NCI-H510A treated with DMSO at 0.1 percent for 48 hours (cell line): ENCODE results near the gene ATXN7L1.

ENCODE experiments used
- DNase-seq: peaks from one replicate; lab custom pipeline; 2025; lab: John Stamatoyannopoulos, UW

ATXN7L1 gene

DNA sequence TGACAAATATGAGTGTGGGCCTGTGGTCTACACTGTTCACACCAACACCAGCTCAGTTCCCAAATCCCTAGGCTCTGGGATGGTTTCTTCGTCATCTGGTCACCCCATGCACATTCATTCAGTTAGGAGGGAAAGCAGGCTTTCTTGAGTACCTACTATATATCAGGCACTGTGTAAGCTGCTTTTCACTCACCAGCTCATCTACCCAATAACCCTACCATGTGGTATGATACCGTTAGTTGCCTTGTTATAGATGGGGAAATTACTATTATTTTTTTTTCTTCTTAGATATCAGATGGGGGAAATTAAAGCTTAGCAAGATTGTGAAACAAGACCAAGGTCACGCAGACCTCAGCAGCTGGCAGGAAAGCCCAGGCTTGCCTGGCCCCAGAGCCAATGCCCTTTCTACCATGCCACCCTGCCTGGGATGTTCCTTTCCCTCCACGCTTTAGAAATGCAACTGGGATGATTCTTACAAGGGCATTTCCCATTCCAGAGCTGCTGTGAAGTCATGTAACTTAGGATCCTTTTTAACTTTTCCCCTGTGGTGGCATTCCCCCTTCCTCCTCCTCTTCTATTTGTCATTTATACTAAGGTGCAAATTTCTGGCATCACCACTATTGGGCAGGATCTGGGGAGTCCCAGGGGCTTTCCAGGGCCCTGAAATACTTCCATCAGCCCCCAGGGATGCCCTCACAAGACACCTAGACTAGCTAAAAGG is 202.0 kb downstream of the ATXN7L1 start:
- no peak for DNase-seq

DNA sequence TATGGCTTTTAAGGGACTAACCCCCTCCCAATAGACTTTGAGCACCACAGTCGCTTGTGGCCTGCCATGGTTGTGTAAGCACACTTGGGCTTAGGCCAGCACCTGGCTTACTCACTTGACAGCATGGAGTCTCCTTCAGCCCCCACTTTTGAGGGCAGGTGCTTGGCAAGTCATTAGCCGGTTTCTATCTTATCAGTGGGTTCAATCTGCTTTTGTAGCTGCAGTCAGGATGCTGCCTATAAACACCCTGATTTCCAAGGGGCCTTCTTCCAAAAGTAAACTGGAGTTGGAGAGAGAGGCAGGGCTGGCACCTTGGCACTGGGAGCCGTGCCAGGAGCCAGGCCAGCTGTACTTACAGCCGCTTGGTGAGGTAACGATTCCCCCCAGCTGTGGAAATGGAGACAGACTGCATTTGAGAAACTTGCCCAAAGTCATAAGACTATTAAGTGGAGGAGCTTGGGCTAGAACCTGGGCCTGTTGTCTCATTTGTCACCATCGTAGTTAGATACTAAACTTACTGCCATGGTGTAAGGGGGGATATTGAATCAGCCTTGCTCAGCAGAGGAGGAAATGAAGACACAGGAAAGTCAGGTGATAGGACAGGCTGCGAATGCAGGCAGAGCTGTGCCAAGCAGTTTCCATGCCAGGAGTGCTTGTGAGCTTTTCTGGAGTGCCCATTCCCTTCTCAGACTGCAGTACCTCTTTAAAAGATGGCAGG is 202.9 kb downstream of the ATXN7L1 start:
- DNase-seq: peak; percentile 77

DNA sequence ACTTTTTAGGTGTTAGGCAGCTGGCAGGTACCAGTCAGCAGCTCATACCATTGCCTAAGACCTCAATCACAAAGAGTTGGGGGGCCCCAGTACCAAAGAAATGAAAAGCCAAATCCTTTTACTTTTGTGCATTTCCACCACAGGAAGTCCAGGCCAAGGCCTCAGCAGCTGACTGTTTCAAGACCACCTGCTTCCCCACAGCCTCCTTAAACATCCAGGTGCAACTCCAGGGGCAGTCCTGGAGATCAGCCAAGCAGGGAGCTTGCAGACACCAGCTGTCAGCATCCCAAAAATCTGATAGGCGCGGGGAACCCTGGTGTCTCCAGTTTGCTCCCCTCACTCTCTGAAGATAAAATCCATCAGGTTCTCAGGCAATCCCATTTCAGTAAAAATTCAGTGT is 203.6 kb downstream of the ATXN7L1 start:
- peak; percentile 28 for DNase-seq

DNA sequence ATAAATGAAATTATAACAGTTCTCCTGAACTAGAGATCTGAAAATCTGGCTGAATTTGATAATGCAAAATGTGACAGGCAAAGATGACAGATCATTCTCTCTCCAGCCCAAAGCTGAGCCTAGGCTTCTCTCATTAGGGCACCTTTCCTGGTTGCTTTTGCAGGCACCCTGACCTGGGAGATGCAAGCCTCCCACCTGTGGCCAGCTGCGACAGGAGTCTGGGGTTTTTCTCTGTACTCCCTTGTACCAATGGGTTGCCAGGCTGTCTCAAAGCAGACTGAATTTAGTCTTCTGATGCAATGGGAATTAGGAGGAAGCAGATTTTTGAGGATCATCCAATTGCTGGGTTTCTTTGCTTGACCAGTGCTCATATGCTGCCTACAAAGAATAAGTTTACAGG is 210.1 kb downstream of the ATXN7L1 start:
- no peak for DNase-seq

DNA sequence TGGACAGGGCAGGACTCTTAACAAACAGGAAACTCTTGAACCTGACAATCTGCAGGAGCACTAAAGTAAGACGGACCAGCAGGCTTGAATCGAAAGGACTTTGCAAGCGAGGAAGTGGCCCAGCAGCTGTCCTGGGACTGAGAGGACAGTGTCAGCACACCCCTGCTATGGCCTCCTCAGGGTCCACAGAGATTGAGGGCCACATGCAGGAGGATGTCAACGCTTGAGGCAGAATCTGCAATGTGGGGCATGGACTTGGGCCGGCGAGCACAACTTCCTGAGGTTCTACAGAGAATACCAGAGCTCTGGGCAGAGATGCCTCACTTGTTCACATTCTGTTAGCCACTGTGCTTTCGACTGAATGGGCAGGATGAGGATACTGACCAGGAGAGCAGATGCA is 210.7 kb downstream of the ATXN7L1 start:
- no peak for DNase-seq

DNA sequence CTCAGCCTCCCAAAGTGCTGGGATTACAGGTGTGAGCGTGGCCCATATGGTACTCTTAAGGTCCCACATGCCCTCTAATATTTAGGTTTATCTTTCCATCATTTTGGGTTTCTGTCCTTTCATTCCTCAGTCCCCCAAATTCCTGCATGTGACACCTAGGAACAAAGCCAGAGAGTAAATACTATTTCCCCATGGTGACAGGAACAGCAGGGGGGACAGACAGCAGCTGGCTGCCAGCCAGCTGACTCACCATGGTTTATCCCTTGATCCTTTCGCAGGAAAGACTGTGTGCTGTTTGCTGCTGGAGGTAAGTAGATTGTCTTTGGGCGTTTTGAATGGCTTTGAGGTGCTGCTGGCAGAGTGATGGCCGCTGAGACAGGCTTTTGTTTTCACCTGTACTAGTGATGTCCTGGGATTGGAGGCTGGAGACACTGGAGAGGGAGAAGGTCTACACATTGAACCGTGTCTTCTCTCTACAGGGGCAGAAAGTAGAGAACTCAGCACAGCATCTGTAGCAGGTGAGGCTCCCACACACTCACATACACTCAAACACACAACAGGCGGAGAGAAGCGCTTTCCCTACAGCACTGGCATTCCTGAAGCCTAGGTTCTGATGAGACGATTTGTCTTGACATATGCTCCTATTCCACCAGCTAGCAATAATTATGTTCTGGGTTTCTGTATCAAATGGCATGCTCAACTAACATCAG is 211.4 kb downstream of the ATXN7L1 start:
- DNase-seq: peak; percentile 59

DNA sequence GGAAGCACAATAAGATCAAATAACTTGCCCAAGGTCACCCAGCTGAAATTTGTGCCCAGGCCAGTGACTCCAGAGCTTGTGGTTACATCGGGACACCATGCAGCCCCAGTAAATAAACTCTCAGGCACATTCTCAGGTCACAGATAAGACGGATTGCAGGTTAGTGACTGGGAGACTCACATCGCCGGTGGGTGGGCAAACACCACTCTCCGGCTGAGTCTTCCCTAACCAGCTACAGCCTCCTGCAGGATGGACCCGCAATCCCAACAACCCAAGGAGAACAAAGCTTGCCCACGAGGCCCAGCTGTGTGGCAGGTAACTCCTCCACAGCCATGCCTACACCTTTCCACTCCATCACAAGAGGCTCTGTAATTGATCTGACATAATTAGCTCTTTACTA is 213.4 kb downstream of the ATXN7L1 start:
- no peak for DNase-seq

DNA sequence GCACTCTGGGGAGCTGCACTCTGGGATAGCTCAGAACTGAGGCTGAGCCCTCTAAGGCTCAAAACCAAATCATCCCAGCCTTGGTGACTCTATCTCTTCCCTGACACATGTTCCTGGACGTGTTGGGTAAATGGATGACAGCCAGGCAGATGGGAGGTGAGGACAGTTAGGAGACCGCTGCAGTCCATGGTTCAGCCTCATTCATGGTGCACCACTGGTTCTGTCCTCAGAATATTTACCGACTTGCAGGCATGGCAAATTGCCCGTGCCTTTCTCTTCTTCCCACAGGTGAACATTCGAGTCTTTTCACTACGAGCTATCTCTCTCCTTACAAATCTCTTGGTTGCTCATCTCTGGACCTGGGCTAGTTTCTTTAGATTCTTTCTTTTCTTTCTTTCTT is 214.8 kb downstream of the ATXN7L1 start:
- DNase-seq: no peak

DNA sequence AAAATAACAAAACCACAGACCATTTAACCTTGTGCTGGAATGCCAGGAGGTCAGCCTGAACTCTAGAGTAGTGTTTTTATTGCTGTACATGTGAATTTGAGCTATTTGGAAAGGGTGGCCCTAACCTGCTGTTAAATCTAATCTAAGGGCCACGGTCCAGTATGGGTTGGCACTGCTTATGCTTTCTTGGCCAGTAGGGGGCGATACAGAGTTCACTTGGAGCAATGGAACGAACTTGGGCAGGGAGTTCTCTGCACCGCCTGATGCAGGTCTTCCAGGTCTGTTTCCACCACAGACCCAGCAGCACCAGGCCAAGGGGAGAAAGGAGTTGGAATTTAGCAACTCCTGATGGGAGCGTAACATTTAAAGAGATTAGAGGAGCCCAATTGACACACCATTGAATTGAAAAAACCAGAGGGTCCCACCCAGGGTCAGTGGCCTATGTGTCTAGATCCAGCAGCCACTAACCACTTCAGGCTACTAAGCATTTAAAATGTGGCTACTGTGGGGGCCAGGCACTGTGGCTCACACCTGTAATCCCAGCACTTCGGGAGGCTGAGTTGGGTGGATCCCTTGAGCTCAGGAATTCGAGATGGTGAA is 219.4 kb downstream of the ATXN7L1 start:
- peak; percentile 20 for DNase-seq

DNA sequence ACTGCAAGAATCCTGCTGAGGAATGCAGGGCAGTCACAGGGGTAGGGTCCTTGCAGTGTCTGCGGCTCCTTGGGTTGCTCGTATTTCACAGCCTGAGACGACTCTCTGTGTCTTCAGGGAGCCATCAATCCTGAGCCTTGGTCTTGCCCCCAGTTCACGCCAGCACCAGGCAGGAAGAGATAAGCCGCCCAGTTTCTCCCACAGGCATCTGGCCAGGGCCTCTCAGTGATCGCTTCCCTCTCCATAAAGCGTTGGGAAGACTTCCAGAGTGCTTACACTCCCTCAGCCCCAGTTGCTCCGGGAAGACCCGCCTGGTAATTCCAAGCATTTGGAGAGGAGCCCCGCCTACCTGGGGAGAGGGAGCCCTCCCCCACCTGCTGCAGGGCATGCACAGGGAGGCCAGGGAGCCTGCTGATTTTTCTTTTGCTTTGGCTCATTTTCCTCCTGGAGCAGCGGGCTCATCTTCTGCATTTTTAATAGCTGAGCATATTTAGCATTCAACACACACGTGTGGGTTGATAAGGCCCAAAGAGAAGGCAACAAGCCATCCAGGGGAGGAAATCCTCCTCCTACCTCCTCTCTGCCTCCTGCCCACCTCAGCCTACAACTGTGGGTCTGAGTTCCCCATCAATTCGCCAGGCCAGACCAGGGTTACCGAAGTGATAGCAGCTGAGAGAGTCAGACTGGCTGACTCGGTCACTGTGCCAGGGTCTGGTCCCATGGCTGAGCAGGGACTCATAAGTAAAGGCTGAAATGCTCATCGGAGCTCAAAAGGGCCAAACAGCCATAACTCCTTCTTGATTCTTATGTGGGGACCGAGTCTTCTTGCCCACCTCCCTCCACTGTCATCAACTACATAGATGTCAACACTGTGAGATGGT is 220.7 kb downstream of the ATXN7L1 start:
- DNase-seq: no peak

DNA sequence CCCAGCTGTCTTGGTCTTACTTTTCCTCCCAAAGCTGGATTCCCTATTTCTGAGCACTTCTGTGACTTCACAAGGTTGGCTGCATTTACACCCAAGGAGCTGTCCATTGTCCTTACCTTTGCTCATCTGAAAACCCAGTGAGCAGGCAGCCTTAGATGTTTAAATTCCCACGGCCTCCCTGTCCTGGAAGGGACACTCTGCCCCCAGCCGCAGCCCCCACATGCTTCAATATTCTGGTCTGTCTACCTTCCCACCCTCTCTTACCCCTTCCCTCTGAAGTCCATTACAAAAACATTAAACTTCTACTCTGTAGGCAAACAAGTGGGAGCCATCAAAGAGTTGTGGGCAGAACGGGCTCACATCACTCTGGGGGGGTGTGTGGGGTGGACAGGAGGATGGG is 221.3 kb downstream of the ATXN7L1 start:
- no peak for DNase-seq

DNA sequence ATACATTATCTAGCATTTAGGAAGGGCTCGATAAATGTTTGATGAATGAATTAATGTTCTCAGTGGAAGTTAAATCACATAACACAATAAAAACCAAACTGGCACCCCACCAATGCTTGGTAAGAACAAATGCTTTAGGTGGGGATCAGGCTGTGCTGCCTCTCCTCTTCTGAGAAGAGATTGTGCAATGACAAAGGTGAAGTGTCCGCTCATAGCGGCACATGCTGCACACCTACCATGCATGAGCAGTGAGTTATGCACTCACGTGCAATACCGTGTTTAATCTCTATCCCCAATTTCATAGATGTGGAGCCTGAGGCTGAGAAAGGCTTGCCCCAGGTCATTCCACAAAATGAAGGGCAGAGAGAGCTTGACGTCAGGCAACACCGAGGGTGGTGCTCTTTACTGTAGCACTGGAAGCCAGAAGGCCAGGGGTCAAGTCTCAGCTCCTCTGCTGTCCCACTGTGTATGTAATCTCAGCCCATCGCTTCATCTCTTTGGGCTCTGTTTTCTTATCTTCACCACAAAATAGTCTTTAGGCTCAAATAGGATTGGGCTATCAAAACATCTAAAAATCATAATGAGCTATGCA is 222.2 kb downstream of the ATXN7L1 start:
- DNase-seq: no peak

DNA sequence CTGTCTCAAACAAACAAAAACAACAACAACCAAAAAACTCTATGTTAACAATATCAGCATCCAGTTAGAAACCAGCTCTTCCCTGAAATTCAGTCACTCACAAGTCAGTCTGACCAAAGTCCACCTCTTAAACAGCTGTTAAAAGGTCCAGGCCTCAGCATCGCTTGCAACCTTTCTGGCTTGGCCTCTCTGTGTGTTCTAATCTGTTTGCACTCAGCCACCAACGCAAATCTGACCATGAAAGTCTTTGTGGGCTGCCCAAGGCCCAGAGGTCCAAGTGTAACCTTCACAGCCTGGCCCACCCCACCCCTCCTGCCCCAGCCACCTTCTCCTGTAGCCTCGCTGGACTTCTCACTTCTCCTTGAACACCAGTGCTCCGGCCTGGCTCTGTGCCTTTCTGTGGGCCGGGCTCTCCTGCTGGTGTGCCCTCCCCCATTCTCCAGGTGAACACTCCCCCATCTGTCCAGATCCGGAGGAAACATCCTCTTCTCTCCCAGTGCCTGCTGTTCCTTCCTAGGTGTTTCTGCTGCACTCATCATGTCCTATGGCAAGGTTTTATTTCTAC is 222.9 kb downstream of the ATXN7L1 start:
- DNase-seq: no peak

DNA sequence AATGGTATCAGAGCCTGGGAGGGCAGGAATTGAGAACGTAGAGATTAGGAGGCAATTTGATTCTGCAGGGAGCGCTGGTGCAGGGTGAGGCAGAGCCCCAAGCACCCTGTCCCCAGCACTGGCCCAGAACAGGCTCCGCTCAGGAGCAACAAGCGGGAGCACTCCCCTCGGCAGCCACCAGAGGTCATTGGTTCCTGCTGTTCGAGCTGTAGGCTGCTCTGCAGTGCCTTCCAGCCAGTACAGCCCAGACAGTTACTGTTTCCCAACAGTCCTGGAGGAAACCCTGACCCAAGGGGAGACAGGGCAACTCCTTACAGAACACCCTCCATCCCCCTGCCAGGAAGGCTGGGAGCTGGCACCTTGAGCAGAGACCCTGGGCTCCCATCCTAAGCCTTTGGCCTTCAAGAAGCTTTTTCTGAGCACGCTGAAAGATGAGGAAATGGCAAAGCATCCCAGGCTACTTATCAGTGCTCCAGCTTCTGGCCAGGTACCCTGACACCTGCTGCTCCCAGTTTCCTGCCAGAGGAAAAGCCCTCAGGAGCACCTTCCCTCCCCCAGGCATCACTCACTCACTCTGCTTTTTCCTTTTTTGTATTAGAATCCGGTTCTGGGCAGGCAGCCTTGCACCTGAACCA is 223.9 kb downstream of the ATXN7L1 start:
- DNase-seq: peak; percentile 62

DNA sequence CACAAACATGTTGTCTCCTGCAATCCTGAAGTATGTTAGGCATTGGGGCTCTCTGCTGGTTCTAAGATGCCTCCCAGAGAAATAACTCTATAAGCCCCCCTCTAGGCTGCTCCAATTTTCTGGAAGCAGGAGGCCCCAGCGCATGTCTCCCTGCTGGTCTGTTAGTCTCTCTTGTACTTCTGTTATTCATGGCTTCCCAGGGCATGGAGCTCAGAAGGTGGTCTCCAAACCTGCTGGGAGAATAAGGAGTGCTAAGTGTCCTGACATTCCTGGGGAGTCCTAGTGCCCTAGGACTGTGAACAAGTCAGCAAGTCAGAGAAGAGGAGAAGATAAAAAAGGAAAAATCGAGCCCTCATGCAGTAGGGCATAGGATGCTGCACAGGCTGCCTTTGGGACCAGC is 224.6 kb downstream of the ATXN7L1 start:
- no peak for DNase-seq

DNA sequence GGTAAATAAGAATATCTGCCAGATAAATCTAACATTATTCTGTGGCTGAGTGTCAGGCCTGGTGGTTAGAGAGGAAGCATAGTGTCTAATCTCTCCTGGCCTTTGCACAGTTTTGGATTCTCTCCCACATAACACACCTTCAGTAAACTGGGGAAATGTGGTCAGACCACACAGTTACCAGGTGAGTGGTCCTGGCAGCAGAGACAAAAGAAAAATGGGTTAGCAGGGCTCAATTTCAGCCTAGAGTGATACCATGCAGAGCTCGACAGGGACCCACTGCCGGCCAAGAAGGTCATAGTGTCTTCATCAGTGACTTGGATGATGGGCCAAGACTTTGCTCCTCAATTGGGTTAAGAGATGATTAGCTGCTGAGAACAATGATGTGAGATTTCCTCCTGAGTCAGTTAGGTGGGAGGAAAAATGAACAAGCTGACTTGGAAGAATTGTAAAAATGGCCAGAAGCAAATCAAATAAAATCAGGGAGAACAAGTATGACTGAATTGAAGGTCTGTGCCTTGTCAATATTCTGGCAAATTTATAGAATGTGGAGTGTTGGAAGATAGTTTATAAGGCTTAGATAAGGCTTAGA is 225.9 kb downstream of the ATXN7L1 start:
- no peak for DNase-seq

DNA sequence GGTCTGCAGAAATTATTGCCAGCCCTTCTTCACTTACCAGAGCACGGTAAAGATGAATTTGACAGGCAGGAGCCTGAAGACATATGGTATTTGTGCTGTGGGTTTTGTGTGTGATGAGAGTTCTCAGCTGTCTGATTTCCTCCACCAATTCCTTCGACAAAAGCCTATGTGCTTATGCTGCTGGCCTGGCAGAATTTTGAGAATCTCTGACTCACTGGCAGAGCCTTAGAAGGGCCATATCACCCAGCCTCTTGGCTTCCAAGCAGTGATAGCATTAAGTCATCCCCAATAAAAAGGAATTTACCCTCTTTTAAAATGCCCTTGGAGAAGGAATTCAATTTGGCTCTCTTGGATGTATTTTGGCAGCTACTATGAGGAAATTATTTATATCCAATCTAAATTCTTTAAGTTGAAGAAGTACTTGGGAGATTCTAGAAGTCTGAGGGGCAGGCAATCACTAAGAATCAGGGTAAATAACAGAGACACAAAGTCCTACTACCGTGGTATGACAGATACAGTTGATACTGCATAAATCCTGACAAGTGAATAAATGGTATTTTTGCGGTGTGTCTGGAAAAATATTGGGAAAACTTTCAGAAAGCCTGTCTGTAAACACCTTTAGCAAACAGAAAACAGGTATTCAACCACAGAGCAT is 226.5 kb downstream of the ATXN7L1 start:
- no peak for DNase-seq

DNA sequence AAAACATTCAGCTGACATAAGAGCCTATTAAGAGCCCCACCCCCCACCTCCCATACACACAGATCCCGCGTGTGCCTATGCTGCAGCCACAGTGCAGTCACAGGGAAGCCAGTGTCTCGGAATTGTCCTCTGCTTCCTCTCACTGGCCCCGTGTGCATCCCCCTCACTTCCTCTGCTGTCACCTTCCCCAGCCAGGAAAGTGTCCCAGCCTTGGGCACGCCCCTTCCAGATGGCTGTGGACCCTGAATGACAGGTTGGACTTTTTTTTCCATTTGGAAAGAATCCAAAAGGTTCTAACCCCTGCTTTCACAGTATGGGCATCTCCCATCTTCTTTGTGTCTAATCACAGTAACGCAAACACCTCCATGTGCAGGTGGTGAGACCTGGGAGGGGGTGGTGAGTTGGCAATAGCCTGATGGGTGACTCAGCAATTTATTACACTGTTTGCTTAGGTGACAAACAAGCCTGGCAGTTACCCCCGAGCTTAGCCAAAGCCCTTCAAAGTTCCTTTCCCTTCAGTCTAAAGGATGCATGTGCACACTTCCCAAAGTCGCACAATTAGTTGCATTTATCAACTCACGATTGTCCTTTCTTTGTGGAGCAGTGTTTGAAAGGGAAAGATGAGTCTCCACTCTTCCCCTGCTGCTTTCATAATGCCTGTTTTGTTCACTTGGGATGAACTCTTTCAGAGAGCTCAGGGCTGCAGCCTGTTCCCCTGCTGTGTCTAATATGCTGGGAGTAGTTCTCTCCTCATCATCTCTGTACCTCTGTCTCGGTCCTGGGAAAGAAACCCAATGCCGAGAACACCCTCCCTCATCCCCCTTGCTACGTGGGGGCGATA is 227.6 kb downstream of the ATXN7L1 start:
- peak; percentile 62 for DNase-seq

DNA sequence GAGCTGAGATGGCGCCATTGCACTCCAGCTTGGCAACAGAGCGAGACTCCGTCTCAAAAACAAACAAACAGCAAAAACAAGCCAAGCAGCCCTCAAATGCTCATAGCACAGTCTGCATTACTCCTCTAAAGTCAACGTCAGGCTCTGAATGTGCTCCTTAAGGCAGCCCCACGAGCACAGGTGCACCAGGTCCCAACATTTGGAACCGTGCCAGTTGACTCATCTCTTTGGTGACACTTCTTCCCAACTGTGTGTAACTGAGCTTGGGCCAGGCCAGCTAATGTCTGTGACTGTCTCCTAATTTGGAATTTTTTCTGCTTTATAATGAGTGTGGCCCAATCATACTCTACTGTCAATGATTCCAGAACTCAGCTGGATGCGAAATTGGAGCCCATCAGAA is 228.8 kb downstream of the ATXN7L1 start:
- DNase-seq: peak; percentile 34
